ENCODE results near the gene DYNC2I2. TPM values are rescaled to one million over a fixed set of nuclear protein-coding genes. Genes with fewer than 3 reads are reported as not detected.
"Not testable (repeated sequence)": the region's sequence is repeated elsewhere in the genome, so short reads cannot be mapped to it uniquely, and the experiment has no call there.

DYNC2I2 gene
- total RNA-seq = 29.6 TPM
- long read RNA-seq, transcript WDR34-201 (9 exons, 1,755 nt) = major isoform, 30 of 88 reads
- long read RNA-seq, partial matches to known transcripts = 33 of 88 reads
- long read RNA-seq, other reads (novel, unspliced or antisense) = 25 of 88 reads

GRCh38 chr9:128656416-128657343 is at the start of gene DYNC2I2:
Gene DYNC2I2, minus strand, starts transcription at chr9:128656847. Its CDS starts 121 bp downstream, at chr9:128656726.
- intact Hi-C loops (cut with DNase I) = loop anchor here (2.0 kb wide), 1 partner anchor 32 kb away; the partner anchor contains the start of gene SET
- DNase-seq (ENCODE audit: low spot score) = peak; percentile 99

GRCh38 chr9:128706045-128706444 is 49.4 kb upstream of the DYNC2I2 start:
- intact Hi-C loops (cut with DNase I) = no loop called here
- DNase-seq (ENCODE audit: low spot score) = peak; percentile 49

- peak; percentile 49 for DNase-seq (ENCODE audit: low spot score)
- intact Hi-C loops (cut with DNase I) = no loop called here
Measured at GRCh38 chr9:128705051-128705965, 48.7 kb upstream of the DYNC2I2 start.

GRCh38 chr9:128704356-128704670 is 47.7 kb upstream of the DYNC2I2 start:
- intact Hi-C loops (cut with DNase I) = loop anchor here (5.0 kb wide), 2 partner anchors 67 to 113 kb away; partner anchors contain the start of gene ENDOG
- DNase-seq (ENCODE audit: low spot score) = no peak

- intact Hi-C loops (cut with DNase I) = loop anchor here (2.0 to 5.0 kb wide), 3 partner anchors 15 to 114 kb away; partner anchors contain the start of genes ENDOG and SET
- no peak for DNase-seq (ENCODE audit: low spot score)
Measured at GRCh38 chr9:128703616-128704355, 47.1 kb upstream of the DYNC2I2 start.

- intact Hi-C loops (cut with DNase I) = loop anchor here (2.0 to 5.0 kb wide), 3 partner anchors 14 to 114 kb away; partner anchors contain the start of genes ENDOG and SET
- no peak for DNase-seq (ENCODE audit: low spot score)
Measured at GRCh38 chr9:128702949-128703615, 46.4 kb upstream of the DYNC2I2 start.

GRCh38 chr9:128702445-128702948 is 45.9 kb upstream of the DYNC2I2 start, which contains the start of gene PKN3:
Gene PKN3, plus strand, starts transcription at chr9:128702503. Its CDS starts 413 bp downstream, at chr9:128702916.
- intact Hi-C loops (cut with DNase I) = loop anchor here (2.0 to 5.0 kb wide), 3 partner anchors 14 to 115 kb away; partner anchors contain the start of genes ENDOG and SET
- DNase-seq (ENCODE audit: low spot score) = peak; percentile 93

- no peak for DNase-seq (ENCODE audit: low spot score)
- intact Hi-C loops (cut with DNase I) = loop anchor here (5.0 kb wide), 2 partner anchors 64 to 116 kb away; partner anchors contain the start of gene ENDOG
Measured at GRCh38 chr9:128701227-128701854, 44.7 kb upstream of the DYNC2I2 start.

GRCh38 chr9:128699096-128699795 is 42.6 kb upstream of the DYNC2I2 start:
- intact Hi-C loops (cut with DNase I); DNase-seq (ENCODE audit: low spot score): not testable (repeated sequence)

- intact Hi-C loops (cut with DNase I) = no loop called here
- DNase-seq (ENCODE audit: low spot score) = no peak
Measured at GRCh38 chr9:128696923-128697707, 40.5 kb upstream of the DYNC2I2 start.

GRCh38 chr9:128694344-128694743 is 37.7 kb upstream of the DYNC2I2 start:
- DNase-seq (ENCODE audit: low spot score) = no peak
- intact Hi-C loops (cut with DNase I) = no loop called here

GRCh38 chr9:128693738-128694137 is 37.1 kb upstream of the DYNC2I2 start:
- intact Hi-C loops (cut with DNase I); DNase-seq (ENCODE audit: low spot score): not testable (repeated sequence)

GRCh38 chr9:128690684-128691034 is 34.0 kb upstream of the DYNC2I2 start:
- DNase-seq (ENCODE audit: low spot score) = no peak
- intact Hi-C loops (cut with DNase I) = no loop called here

- intact Hi-C loops (cut with DNase I) = loop anchor here (2.0 kb wide), 3 partner anchors 13 to 55 kb away; partner anchors contain the start of genes DYNC2I2 and PKN3
- no peak for DNase-seq (ENCODE audit: low spot score)
Measured at GRCh38 chr9:128689820-128690683, 33.4 kb upstream of the DYNC2I2 start.

GRCh38 chr9:128689293-128689774 is 32.7 kb upstream of the DYNC2I2 start:
- DNase-seq (ENCODE audit: low spot score) = peak; percentile 76
- intact Hi-C loops (cut with DNase I) = loop anchor here (2.0 kb wide), 3 partner anchors 13 to 55 kb away; partner anchors contain the start of genes DYNC2I2 and PKN3

All from cardiac septum (tissue), 1 donor.